ENCODE results near the gene NDST1. TPM values are rescaled to one million over a fixed set of nuclear protein-coding genes. Genes with fewer than 3 reads are reported as not detected.
"Not testable (repeated sequence)": the region's sequence is repeated elsewhere in the genome, so short reads cannot be mapped to it uniquely, and the experiment has no call there.

NDST1 gene
- 1 to 10 TPM; 4.0 to 7.8 TPM for total RNA-seq

- Mint-ChIP-seq H3K27me3 (no peaks in the 10 kb centered on the region), H3K9me3 (no peaks in the 10 kb centered on the region), H3K36me3 (no peaks in the 10 kb centered on the region), H3K27ac (no peak within 1 kb of the TSS), H3K4me3 (no peak within 1 kb of the TSS), H3K4me1 (ENCODE audit: low read depth in 2 of 2) (peaks cover 0 to 3% of the 10 kb centered on the region in 2 donors)
- ATAC-seq (no peak), DNase-seq (ENCODE audit: low spot score) (no peak)
Observed at GRCh38 chr5:150507474-150508276, at the start of gene NDST1. NDST1 (plus strand) TSS chr5:150508131; CDS start chr5:150521255, 13,124 bp downstream.

DNA sequence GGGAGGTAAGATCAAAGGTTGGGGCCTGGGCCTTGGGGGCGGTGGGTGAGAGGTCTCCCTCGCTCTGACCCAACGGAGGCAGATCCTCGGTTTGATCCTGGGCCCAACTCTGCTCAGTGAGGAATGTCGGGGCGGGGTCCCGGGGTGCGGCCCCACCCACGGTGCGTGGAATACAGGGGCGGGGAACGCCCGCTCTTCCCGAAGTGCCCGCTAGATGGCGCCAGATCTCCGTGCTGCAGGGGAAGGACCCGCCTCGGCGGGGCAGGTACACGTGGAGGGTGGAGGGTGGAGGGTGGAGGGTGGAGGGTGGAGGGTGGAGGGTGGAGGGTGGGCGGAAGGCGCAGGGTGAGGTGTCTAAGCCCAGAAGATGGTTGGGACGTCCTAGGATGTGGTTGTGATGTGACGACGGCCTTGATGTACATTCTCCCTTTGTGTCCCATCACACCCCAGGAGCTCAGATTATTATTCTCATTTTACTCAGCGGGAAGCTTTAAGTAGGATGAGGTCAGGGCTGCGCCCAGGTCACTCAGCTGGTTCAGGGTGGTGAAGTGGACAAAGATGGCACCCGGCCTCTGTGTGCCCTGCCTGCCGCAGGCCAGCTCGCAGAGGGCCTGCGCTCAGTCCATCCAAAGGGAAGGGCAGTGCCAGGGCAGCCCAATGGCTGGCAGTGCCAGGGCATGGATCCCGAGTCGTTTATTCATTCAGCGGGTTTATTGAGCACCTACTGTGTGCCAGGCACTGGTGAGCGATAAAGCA is 49.0 kb upstream of the NDST1 start:
- ATAC-seq (peak; percentile 94 to 95), DNase-seq (ENCODE audit: low spot score) (peak; percentile 82)
- Mint-ChIP-seq H3K4me3 (no peak overlapping the region), H3K4me1 (ENCODE audit: low read depth in 2 of 2) (peaks cover 12 to 15% of the 10 kb centered on the region in 2 donors), H3K27ac (peak overlapping the region in 1 of 2 donors; percentile 20), H3K36me3 (no peaks in the 10 kb centered on the region), H3K27me3 (no peaks in the 10 kb centered on the region), H3K9me3 (no peaks in the 10 kb centered on the region)

GRCh38 chr5:150460781-150461180 is 47.1 kb upstream of the NDST1 start:
- Mint-ChIP-seq H3K4me3 (no peak overlapping the region), H3K9me3 (no peaks in the 10 kb centered on the region), H3K4me1 (ENCODE audit: low read depth in 2 of 2) (peaks cover 12 to 15% of the 10 kb centered on the region in 2 donors), H3K27me3 (no peaks in the 10 kb centered on the region), H3K36me3 (no peaks in the 10 kb centered on the region), H3K27ac (no peak overlapping the region)
- DNase-seq (ENCODE audit: low spot score) (no peak), ATAC-seq (no peak)

DNA sequence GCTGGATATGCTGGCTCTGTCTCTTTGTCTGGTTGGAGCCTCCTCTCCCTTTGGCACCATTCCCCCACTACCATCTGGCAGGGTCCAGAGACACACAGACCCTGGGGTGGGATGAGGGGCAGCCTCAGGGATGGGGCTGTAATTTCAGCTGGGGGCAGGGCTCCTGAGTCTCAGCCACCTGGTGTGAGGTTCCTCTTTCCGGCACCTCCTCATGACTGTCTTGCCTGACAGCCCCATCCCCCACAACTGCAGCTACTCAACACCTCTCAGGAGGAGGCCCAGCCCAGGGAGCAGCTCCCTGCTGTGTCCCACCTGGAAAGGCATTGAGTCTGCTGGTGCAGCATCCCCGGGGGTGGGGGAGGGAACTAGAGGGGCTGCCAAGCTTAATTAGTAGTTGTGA is 46.7 kb upstream of the NDST1 start:
- no peak for DNase-seq (ENCODE audit: low spot score)
- H3K36me3 Mint-ChIP-seq = no peaks in the 10 kb centered on the region
- peaks cover 12 to 15% of the 10 kb centered on the region in 2 donors for H3K4me1 Mint-ChIP-seq (ENCODE audit: low read depth in 2 of 2)
- no peak overlapping the region for H3K4me3 Mint-ChIP-seq
- ATAC-seq = no peak
- H3K27me3 Mint-ChIP-seq = no peaks in the 10 kb centered on the region
- H3K27ac Mint-ChIP-seq = no peak overlapping the region
- no peaks in the 10 kb centered on the region for H3K9me3 Mint-ChIP-seq

DNA sequence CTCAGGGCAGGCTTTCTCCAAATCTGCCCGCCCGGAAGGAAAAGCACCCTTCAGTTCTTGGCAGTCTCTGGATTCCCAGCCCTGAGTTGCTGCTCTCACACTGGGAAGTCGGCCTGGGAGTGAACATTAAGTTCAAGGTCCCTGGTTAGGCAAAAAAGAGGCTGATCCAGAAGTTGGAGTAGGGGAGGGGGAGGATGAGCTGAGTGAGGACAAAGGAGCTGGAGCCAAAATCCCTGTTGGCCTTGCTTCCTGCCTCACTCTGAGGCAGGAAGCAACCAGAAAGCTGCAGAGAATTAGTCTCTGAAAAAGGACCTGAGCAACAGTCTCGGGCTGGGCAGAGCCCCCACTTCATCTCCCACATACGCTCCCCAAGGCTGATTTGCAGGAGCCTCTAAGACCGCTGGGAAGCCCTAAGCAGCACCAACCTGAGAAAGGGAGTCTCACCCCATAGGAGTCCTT is 43.3 kb upstream of the NDST1 start:
- Mint-ChIP-seq H3K27me3 (peaks cover 0 to 3% of the 10 kb centered on the region in 2 donors), H3K4me1 (ENCODE audit: low read depth in 2 of 2) (peaks cover under 1% of the 10 kb centered on the region in 2 donors), H3K36me3 (no peaks in the 10 kb centered on the region), H3K9me3 (no peaks in the 10 kb centered on the region), H3K4me3 (no peak overlapping the region), H3K27ac (no peak overlapping the region)
- no peak for DNase-seq (ENCODE audit: low spot score)
- ATAC-seq = no peak

- Mint-ChIP-seq H3K27me3 (peaks cover 0 to 3% of the 10 kb centered on the region in 2 donors), H3K36me3 (no peaks in the 10 kb centered on the region), H3K4me3 (no peak overlapping the region), H3K27ac (no peak overlapping the region), H3K4me1 (ENCODE audit: low read depth in 2 of 2) (no peaks in the 10 kb centered on the region), H3K9me3 (no peaks in the 10 kb centered on the region)
- DNase-seq (ENCODE audit: low spot score) (no peak), ATAC-seq (no peak)
Observed at GRCh38 chr5:150465927-150466326, 42.0 kb upstream of the NDST1 start.

GRCh38 chr5:150468206-150468605 is 39.7 kb upstream of the NDST1 start:
- ATAC-seq (no peak), DNase-seq (ENCODE audit: low spot score) (no peak)
- H3K9me3 Mint-ChIP-seq = no peaks in the 10 kb centered on the region
- H3K27me3 Mint-ChIP-seq = peaks cover 0 to 3% of the 10 kb centered on the region in 2 donors
- H3K4me3 Mint-ChIP-seq = no peak overlapping the region
- H3K27ac Mint-ChIP-seq = no peak overlapping the region
- no peaks in the 10 kb centered on the region for H3K36me3 Mint-ChIP-seq
- no peaks in the 10 kb centered on the region for H3K4me1 Mint-ChIP-seq (ENCODE audit: low read depth in 2 of 2)

- Mint-ChIP-seq H3K36me3 (no peaks in the 10 kb centered on the region), H3K27me3 (peaks cover 0 to 3% of the 10 kb centered on the region in 2 donors), H3K4me1 (ENCODE audit: low read depth in 2 of 2) (no peaks in the 10 kb centered on the region), H3K27ac (no peak overlapping the region), H3K4me3 (no peak overlapping the region), H3K9me3 (no peaks in the 10 kb centered on the region)
- ATAC-seq = no peak
- DNase-seq (ENCODE audit: low spot score) = no peak
Observed at GRCh38 chr5:150469718-150470469, 38.0 kb upstream of the NDST1 start.

- no peaks in the 10 kb centered on the region for H3K27me3 Mint-ChIP-seq
- no peak for ATAC-seq
Observed at GRCh38 chr5:150473673-150474358, 34.1 kb upstream of the NDST1 start.

GRCh38 chr5:150476568-150476967 is 31.4 kb upstream of the NDST1 start:
- not testable (repeated sequence) for H3K9me3 Mint-ChIP-seq; DNase-seq (ENCODE audit: low spot score)

More at GRCh38 chr5:150473673-150474358, 34.1 kb upstream of the NDST1 start:
- no peak overlapping the region for H3K27ac Mint-ChIP-seq
- peaks cover 11 to 13% of the 10 kb centered on the region in 2 donors for H3K4me1 Mint-ChIP-seq (ENCODE audit: low read depth in 2 of 2)
- no peak for DNase-seq (ENCODE audit: low spot score)
- H3K36me3 Mint-ChIP-seq = no peaks in the 10 kb centered on the region
- no peak overlapping the region for H3K4me3 Mint-ChIP-seq
- no peaks in the 10 kb centered on the region for H3K9me3 Mint-ChIP-seq

GRCh38 chr5:150479416-150479815 is 28.5 kb upstream of the NDST1 start:
- H3K9me3 Mint-ChIP-seq = no peaks in the 10 kb centered on the region

More at GRCh38 chr5:150476568-150476967, 31.4 kb upstream of the NDST1 start:
- not testable (repeated sequence) for H3K36me3 Mint-ChIP-seq, ATAC-seq, H3K27me3 Mint-ChIP-seq
- Mint-ChIP-seq H3K4me3 (peak overlapping the region; percentile 39), H3K4me1 (ENCODE audit: low read depth in 2 of 2) (peaks cover 11 to 17% of the 10 kb centered on the region in 2 donors), H3K27ac (peak overlapping the region in 1 of 2 donors; percentile 61)

DNA sequence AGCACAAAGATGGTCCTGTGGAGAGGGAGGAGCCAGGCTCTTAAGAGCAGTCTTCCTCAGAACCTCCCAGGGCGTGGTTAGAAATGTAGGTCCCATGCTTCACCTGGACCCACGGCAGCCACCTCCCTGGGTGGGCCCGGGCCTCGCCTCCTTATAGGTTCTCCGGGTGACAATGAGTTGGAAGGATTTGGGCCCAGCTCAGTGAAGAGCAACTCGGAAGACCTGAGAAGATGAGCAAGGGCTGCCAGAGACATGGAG is 26.3 kb upstream of the NDST1 start:
- ATAC-seq (no peak), DNase-seq (ENCODE audit: low spot score) (no peak)
- H3K36me3 Mint-ChIP-seq = no peaks in the 10 kb centered on the region
- H3K27ac Mint-ChIP-seq = no peak overlapping the region
- H3K4me3 Mint-ChIP-seq = no peak overlapping the region
- H3K9me3 Mint-ChIP-seq = no peaks in the 10 kb centered on the region
- H3K27me3 Mint-ChIP-seq = peaks cover 0 to 3% of the 10 kb centered on the region in 2 donors
- peaks cover 12 to 14% of the 10 kb centered on the region in 2 donors for H3K4me1 Mint-ChIP-seq (ENCODE audit: low read depth in 2 of 2)

More at GRCh38 chr5:150479416-150479815, 28.5 kb upstream of the NDST1 start:
- Mint-ChIP-seq H3K4me1 (ENCODE audit: low read depth in 2 of 2) (peaks cover 11 to 17% of the 10 kb centered on the region in 2 donors), H3K27ac (no peak overlapping the region), H3K4me3 (no peak overlapping the region), H3K27me3 (no peaks in the 10 kb centered on the region), H3K36me3 (no peaks in the 10 kb centered on the region)
- ATAC-seq = no peak
- no peak for DNase-seq (ENCODE audit: low spot score)

- Mint-ChIP-seq H3K4me3 (no peak overlapping the region), H3K36me3 (no peaks in the 10 kb centered on the region), H3K4me1 (ENCODE audit: low read depth in 2 of 2) (peaks cover 9 to 10% of the 10 kb centered on the region in 2 donors), H3K27me3 (peaks cover 0 to 3% of the 10 kb centered on the region in 2 donors), H3K27ac (no peak overlapping the region), H3K9me3 (no peaks in the 10 kb centered on the region)
- DNase-seq (ENCODE audit: low spot score) (no peak), ATAC-seq (no peak)
Observed at GRCh38 chr5:150481972-150482406, 25.9 kb upstream of the NDST1 start.

Measured in natural killer cell treated with Interleukin-12 subunit alpha and Interleukin-12 subunit beta and Interleukin-15 and Interleukin-18, amount 100 ng/mL, for 72 hours (primary cell).